Umbilical cord (tissue), 2 donors: ENCODE measurements around the gene KLHL25. TPM values are rescaled to one million over a fixed set of nuclear protein-coding genes. Genes with fewer than 3 reads are reported as not detected.

ENCODE experiments used
- DNase-seq: peaks from one replicate; pipeline ENCODE4 v3.0.0-alpha.2; 2015; ENCODE audit warnings: low spot score
- total RNA-seq: library from RNA; depleted of rRNA; stranded (reverse); fragments of >200 nt; gene quantifications from one replicate; pipeline ENCODE4 v1.2.3, GENCODE V29; 2014; ENCODE audit warnings: low replicate concordance; ENCODE audit not compliant: insufficient read depth

Gene KLHL25
- total RNA-seq, 1 donor from 2014 or later: 11.1 TPM

DNA sequence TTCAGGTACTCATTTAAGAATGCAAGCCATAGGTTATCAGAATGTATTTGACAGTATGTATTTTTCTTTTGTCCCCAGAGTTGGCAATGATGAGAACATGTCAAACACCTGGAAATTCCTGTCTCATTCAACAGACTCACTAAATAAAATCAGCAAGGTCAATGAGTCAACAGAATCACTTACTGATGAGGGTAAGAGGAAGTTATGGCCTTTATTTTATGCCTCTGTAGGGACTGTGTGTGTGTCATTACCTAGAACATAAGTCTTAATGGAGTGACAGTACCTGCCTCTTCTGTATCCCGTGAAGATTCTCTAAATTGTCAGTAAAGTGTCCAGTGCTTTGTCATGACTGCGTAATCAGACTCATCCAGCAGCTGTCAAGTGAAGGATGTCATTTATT lies 77.5 kb downstream of the KLHL25 start:
- no peak for DNase-seq

DNA sequence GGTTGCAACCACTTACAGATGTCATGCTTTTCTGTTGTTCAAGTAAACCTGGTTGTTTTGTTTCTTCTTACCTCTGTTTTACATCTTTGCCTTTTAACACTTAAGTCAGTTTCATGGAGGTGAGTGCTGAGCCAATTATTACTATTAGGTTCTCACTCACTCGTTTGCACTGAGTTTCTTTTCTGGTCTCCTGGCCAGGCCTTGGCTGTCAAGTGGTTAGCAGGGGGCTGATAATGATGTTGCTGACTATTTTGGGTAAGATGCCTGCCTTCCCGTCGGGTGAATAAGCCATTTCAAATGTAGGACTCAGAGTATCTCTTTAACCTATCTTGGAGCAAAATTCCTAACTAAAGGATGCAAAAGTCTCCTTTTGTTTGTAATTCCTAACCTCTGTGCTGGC lies 78.5 kb downstream of the KLHL25 start:
- no peak for DNase-seq

DNA sequence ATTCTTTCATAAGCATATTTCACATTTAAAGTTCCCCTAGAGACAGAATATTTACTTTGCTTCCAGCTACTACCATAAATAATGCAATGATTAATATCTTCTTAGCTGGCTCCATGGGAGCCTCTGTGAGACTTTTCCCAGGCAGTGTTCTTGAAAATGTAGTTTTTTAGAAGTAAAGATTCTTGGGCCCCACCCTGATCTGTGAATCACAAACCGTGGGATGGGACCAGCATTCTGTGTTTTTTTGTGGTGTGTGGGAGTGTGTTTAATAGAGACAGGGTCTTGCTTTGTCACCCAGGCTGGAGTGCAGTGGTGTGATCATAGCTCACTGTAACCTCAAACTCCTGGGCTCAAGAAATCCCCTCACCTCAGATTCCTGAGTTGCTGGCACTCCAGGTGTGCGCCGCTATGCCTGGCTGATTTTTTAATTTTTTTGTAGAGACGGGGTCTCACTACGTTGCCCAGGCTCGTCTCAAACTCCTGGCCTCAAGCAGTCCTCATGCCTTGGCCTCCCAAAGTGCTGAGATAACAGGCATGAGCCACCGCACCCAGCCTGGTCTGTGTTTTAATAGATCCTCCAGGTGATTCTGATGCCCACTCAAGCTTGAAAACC lies 83.0 kb downstream of the KLHL25 start:
- no peak for DNase-seq

DNA sequence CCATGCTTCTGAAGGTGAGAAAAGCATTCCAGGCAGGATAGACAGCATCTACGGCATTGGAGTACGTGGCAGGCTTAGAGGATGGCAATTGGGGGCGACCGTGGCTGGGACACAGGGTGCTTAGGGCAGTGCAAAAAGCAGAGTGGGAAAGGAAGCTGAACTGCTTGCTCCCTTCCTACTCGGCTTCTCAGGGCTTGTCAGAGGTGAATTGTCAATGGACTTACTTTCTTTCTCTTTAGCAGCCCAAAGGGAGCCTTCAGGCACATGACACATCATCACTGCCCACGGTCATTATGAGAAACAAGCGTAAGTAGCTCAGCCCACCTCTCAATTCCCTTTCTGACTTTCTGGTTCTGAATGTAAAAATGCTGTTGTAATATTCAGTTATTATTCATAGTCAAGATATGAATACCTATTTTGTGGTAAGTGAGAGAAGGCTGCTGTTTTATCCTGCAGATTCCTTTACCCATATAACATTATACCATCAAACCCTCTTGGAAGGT lies 84.3 kb downstream of the KLHL25 start:
- DNase-seq: no peak
